Measurements from ENCODE around the gene AP2M1. TPM values are rescaled to one million over a fixed set of nuclear protein-coding genes. Genes with fewer than 3 reads are reported as not detected.
A peak's percentile ranks its signal among the peaks of the same experiment; 100 is the strongest.

The AP2M1 gene
- total RNA-seq, 4 donors from 2014 or later: 110 to 132 (median 117) TPM

GRCh38 chr3:184175506-184175905 is 851 bp downstream of the AP2M1 start:
- in situ Hi-C loops (cut with MboI; ENCODE audit: low sequenced_read_pairs in 4 of 4): loop anchor here in 2 of 4 donors (5.0 to 10.0 kb wide), 2 partner anchors 137 to 139 kb away; partner anchors contain the start of gene EIF4G1 (in 2 of the 2)
- Histone ChIP-seq H3K4me1 (peaks cover 29 to 39% of the 10 kb centered on the region in 2 donors), H3K27ac (peak overlapping the region; percentile 97 to 99 (median 98)), H3K9me3 (no peaks in the 10 kb centered on the region), H3K27me3 (no peaks in the 10 kb centered on the region), H3K4me3 (peak overlapping the region; percentile 95 to 98 (median 96)), H3K36me3 (peaks cover 6 to 59% of the 10 kb centered on the region in 2 donors)
- no peak for DNase-seq
- TF ChIP-seq CTCF (IDR thresholded peaks at IDR 0.05 in 4 of 5, conservative IDR thresholded peaks at IDR 0.05 in 1 of 5) (no peak), POLR2A (IDR thresholded peaks at IDR 0.05) (no peak)
- ATAC-seq: no peak
- intact Hi-C loops (cut with DNase I; ENCODE audit: low total_unique reads): loop anchor here (2.0 kb wide), 3 partner anchors 21 to 159 kb away; partner anchors contain the start of genes ABCC5, DVL3 and EIF2B5

GRCh38 chr3:184175981-184176376 is 1.3 kb downstream of the AP2M1 start:
- peaks cover 29 to 39% of the 10 kb centered on the region in 2 donors for H3K4me1 ChIP-seq
- peak overlapping the region; percentile 97 to 99 (median 98) for H3K27ac ChIP-seq
- H3K36me3 ChIP-seq: peaks cover 7 to 59% of the 10 kb centered on the region in 2 donors
- DNase-seq (no peak), ATAC-seq (no peak)
- in situ Hi-C loops (cut with MboI; ENCODE audit: low sequenced_read_pairs in 4 of 4): loop anchor here in 2 of 4 donors (5.0 to 10.0 kb wide), 2 partner anchors 136 to 139 kb away; partner anchors contain the start of gene EIF4G1 (in 2 of the 2)
- no peak for TF ChIP-seq CTCF (IDR thresholded peaks at IDR 0.05 in 4 of 5, conservative IDR thresholded peaks at IDR 0.05 in 1 of 5)
- no peak for TF ChIP-seq POLR2A (IDR thresholded peaks at IDR 0.05)
- H3K4me3 ChIP-seq: peak overlapping the region; percentile 95 to 98 (median 96)
- no peaks in the 10 kb centered on the region for H3K9me3 ChIP-seq
- intact Hi-C loops (cut with DNase I; ENCODE audit: low total_unique reads): loop anchor here (2.0 kb wide), 3 partner anchors 21 to 159 kb away; partner anchors contain the start of genes ABCC5, DVL3 and EIF2B5
- H3K27me3 ChIP-seq: no peaks in the 10 kb centered on the region

GRCh38 chr3:184176377-184177330 is 2.0 kb downstream of the AP2M1 start:
- in situ Hi-C loops (cut with MboI; ENCODE audit: low sequenced_read_pairs in 4 of 4): loop anchor here in 2 of 4 donors (5.0 to 10.0 kb wide), 2 partner anchors 136 to 138 kb away; partner anchors contain the start of gene EIF4G1 (in 2 of the 2)
- ATAC-seq (peak in 1 of 2 donors; percentile 13), DNase-seq (peak; percentile 38 to 53)
- H3K27me3 ChIP-seq: no peaks in the 10 kb centered on the region
- H3K4me1 ChIP-seq: peaks cover 29 to 39% of the 10 kb centered on the region in 2 donors
- no peak for TF ChIP-seq CTCF (IDR thresholded peaks at IDR 0.05 in 4 of 5, conservative IDR thresholded peaks at IDR 0.05 in 1 of 5)
- no peak for TF ChIP-seq POLR2A (IDR thresholded peaks at IDR 0.05)
- peak overlapping the region; percentile 95 to 98 (median 96) for H3K4me3 ChIP-seq
- intact Hi-C loops (cut with DNase I; ENCODE audit: low total_unique reads): no loop called here
- no peaks in the 10 kb centered on the region for H3K9me3 ChIP-seq
- H3K36me3 ChIP-seq: peaks cover 11 to 59% of the 10 kb centered on the region in 2 donors
- peak overlapping the region; percentile 97 to 99 (median 98) for H3K27ac ChIP-seq

- no peaks in the 10 kb centered on the region for H3K9me3 ChIP-seq
- no peaks in the 10 kb centered on the region for H3K27me3 ChIP-seq
- intact Hi-C loops (cut with DNase I; ENCODE audit: low total_unique reads): no loop called here
- DNase-seq (no peak), ATAC-seq (no peak)
- no peak for TF ChIP-seq CTCF (IDR thresholded peaks at IDR 0.05 in 4 of 5, conservative IDR thresholded peaks at IDR 0.05 in 1 of 5)
- no peak for TF ChIP-seq POLR2A (IDR thresholded peaks at IDR 0.05)
- peaks cover 14 to 59% of the 10 kb centered on the region in 2 donors for H3K36me3 ChIP-seq
- H3K27ac ChIP-seq: peak overlapping the region; percentile 97 to 99 (median 98)
- H3K4me3 ChIP-seq: peak overlapping the region; percentile 95 to 98 (median 96)
- in situ Hi-C loops (cut with MboI; ENCODE audit: low sequenced_read_pairs in 4 of 4): loop anchor here in 2 of 4 donors (5.0 to 10.0 kb wide), 2 partner anchors 135 to 137 kb away; partner anchors contain the start of gene EIF4G1 (in 2 of the 2)
- peaks cover 29 to 39% of the 10 kb centered on the region in 2 donors for H3K4me1 ChIP-seq
Measured at GRCh38 chr3:184177331-184177731, 2.7 kb downstream of the AP2M1 start.

All from gastrocnemius medialis (tissue), 4 donors.